Measurements from ENCODE around the gene ZNF728.
"Not testable (repeated sequence)": the region's sequence is repeated elsewhere in the genome, so short reads cannot be mapped to it uniquely, and the experiment has no call there.

The ZNF728 gene

DNA sequence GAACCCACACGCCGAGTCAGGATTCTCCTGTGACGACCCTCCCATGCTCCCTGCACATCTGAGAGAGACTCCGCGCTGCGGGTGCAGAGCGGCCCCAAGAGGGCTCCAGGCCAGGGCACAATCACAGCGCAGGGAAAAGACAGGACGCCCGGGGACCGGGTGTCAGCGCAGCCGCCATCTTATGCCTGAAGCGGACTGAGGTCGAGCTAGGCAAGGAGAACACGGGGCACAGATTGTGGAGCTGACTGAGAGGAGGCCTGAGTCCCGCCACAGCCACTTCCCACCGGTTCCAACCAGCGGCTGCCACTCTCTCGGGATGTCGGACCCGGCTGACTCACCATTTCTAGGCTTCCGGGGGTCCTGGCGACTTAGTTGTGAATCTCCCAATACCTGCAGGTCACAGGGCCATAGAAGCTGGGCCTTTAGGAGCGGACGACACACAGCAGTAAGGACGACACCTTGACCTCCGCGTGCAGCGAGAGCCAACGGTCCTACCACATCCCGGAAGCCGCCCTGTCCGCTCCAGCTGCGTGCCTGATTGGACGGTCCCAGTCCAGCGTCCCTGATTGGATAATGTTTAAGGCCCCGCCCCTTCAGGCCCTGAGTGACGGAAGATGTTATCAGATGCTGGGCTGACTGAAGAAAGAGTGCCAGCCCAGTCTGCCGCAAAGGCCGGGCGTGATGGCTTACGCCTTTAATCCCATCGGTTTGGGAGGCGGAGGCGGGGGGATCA lies at the start of gene ZNF728:
TSS of gene ZNF728 (minus strand) at position 487 of the 733 bp plus-strand sequence. CDS start at position 341, 146 bp downstream.
- DNase-seq = no peak

DNA sequence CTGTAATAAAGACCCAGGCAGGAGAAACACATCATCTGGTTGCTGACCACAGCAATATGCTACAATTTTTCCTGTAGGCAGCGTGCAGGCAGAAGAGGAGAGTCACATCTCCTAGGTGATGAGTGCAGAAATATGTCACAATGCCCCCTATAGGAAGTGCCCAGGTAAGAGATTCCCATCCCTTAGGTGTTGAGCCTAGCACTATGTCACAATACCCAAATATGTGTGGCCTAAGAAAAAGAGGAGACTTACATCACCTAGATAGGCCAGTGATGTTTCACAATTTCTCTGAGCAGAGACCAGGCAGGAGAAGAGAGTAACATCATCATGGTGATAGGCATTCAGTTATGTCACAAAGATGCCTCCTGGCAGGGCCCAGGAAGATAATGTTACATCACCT lies 49.4 kb upstream of the ZNF728 start:
- DNase-seq = no peak

DNA sequence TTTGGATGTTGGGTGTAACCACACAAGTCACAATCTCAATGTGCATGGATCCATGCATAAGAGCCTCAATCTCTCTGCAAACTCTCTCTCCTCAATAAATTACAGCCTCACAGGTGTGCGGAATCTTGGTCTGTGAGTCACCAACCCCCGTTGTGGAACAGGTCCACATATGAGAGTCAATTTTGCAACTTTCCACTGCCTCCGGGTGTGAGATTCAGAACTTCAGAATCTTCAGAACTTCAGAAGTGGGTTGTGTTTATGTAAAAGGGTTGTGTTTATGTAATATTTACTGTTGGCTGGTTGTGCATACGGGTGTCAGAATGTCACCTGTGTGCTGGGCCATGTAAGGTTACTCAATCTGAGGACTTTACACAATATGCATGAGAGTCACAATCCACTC lies 46.3 kb upstream of the ZNF728 start:
- no peak for DNase-seq

DNA sequence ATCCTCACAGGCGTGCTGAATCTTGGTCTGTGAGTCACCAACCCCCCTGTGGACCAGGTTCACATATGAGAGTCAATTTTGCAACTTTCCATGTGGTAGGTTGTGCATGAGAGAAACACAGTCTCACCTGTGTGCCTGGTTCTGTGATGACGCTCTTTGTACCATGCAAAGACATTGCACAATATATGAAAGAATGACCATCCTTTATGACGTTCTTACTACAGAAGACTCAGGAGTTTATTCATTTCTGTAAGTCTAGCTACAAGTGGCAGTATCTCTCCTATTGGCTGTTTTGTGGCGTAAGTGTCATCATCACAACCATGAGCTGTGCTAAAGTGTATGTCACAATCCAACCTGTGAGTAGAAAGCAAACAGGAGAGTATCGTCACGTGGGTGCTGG lies 43.8 kb upstream of the ZNF728 start:
- DNase-seq = no peak

DNA sequence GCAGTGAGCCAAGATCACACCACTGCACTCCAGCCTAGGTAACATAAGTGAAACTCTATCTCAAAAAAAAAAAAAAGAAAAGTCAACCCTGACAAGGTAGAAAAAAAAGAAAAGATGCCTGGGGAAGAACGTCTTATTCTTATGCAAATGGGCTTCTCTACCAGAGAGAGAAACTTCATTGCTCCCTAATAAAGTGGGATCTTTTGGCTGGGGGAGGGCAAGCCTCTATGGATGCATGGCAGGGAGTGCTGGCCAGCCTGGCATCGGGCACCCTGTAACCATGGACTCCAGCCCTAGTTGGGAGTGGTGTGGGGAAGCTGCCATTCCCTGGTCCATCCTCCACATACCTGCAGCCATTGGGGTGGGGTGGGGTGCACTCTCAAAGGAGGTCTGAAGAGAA lies 30.7 kb upstream of the ZNF728 start:
- no peak for DNase-seq

DNA sequence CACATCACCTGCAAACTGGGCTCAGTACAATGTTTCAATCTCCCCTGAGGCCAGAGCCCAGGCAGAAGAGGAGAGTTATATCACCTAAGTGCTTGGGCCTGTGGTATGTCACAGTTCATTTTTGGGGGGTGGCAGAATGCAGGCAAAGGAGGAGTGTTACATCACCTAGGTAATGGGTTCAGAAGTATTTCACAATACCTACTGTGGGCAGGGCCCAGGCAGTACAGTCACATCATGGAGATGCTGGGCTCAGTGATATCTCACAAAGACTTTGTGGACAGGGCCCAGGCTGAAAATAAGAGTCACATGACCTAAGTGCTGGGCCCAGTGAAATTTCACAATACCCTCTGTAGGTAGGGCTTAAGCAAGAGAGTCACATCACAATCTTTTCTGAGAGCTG lies 12.7 kb upstream of the ZNF728 start:
- no peak for DNase-seq

DNA sequence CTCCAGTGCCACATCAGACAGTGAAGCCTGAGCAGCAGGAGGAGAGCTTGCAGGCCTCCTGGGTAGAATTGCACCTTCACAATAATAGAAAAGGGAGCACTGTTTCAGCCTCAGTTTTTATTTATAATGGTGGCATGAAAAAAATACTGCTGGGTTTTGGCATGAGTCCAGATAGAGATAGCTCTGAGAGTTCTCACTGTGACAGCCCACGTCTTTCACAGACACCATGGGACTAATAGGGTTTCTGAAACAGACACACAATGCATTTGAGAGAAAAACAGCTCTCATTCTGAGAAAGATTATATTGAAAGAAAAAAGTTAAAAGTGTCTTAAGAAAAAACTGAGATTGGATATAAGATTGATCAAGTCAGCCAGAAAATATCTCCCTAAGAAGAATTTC lies 8.0 kb downstream of the ZNF728 start:
- DNase-seq = not testable (repeated sequence)

DNA sequence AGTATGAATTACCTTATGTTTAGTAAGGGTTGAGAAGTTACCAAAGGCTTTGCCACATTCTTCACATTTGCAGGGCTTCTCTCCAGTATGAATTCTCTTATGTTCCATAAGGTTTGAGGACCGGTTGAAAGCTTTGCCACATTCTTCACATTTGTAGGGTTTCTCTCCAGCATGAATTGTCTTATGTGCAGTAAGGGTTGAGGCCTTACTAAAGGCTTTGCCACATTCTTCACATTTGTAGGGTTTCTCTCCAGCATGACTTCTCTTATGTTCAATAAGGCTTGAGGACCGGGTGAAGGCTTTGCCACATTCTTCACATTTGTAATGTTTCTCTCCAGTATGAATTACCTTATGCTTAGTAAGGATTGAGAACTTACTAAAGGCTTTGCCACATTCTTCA lies 26.7 kb downstream of the ZNF728 start:
- no peak for DNase-seq

DNA sequence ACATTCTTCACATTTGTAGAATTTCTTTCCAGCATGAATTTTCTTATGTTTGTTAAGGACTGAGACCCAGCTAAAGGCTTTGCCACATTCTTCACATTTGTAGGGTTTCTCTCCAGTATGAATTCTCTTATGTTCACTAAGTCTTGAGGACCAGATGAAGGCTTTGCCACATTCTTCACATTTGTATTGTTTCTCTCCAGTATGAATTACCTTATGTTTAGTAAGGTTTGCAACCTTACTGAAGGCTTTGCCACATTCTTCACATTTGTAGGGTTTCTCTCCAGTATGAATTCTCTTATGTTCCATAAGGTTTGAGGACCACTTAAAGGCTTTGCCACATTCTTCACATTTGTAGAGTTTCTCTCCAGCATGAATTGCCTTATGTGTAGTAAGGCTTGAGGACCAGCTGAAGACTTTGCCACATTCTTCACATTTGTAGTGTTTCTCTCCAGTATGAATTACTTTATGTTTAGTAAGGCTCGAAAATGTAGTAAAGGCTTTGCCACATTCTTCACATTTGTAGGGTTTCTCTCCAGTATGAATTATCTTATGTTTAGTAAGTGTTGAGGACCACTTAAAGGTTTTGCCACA lies 27.3 kb downstream of the ZNF728 start:
- DNase-seq = not testable (repeated sequence)

DNA sequence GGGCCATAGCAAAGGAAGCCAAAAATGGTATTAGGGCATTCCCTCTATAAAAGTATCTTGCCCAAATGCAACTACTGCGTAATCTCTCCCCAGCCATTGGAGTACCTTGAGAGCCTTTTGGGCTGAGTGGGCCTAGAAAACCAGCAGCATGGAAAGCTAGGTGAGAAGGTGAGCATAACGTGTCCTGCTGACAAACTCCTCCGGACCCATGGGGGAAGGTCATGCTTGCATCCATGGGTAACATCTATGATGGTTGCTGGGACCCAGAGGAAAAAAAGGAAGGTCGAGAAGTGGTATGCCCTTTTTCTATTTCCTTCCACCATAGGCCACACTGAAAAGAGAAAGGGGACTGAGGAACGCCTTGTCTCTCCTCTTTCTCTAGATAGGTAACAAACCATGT lies 57.4 kb downstream of the ZNF728 start:
- no peak for DNase-seq

DNA sequence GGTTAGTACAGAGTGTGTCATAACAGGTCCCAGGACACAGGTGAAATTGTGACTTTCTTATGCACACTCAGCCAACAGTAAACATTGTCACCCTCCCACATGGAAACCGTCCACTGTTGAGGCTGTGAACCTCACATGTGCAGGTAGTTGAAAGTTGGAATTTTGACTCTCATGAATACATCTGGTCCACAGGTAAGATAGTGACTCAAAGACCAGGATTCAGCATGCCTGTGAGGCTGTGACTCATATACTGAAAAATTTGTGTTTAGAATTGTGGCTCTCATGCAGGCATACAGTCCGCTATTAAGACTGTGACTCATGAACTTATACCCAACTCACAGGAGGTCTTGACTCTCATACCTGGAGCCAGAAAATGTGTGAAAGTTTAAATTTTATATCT lies 67.8 kb downstream of the ZNF728 start:
- DNase-seq = no peak

DNA sequence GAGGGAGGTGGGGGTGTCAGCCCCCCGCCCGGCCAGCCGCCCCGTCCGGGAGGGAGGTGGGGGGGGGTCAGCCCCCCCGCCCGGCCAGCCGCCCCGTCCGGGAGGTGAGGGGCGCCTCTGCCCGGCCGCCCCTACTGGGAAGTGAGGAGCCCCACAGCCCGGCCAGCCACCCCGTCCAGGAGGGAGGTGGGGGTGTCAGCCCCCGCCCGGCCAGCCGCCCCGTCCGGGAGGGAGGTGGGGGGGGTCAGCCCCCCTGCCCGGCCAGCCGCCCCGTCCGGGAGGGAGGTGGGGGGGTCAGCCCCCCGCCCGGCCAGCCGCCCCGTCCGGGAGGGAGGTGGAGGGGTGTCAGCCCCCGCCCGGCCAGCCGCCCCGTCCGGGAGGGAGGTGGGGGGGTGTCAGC lies 75.4 kb downstream of the ZNF728 start:
- DNase-seq = not testable (repeated sequence)

DNA sequence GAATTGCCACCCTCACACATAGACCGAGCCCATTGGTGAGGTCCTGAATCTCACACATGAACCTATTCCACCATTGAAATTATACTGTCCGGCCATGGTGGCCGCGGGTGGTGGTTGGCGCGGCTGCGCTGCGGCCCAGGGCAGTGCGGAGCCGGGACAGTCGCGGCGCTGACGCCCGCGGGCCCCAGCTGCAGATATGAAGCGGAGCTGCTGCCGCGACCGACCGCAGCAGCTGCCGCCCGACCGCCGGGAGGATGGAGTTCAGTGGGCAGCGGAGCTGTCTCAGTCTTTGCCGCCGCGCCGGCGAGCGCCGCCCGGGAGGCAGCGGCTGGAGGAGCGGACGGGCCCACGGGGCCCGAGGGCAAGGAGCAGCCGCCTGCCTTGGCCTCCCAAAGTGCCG lies 77.8 kb downstream of the ZNF728 start:
- not testable (repeated sequence) for DNase-seq

All from CD4-positive, alpha-beta T cell treated with Interleukin-6 for 4 hours (primary cell).